NCI-H2227 (cell line): ENCODE measurements around the gene TRANK1.

ENCODE experiments used
- DNase-seq: peaks from one replicate; lab custom pipeline; 2025; ENCODE audit not compliant: unreplicated experiment; lab: John Stamatoyannopoulos, UW

The TRANK1 gene

DNA sequence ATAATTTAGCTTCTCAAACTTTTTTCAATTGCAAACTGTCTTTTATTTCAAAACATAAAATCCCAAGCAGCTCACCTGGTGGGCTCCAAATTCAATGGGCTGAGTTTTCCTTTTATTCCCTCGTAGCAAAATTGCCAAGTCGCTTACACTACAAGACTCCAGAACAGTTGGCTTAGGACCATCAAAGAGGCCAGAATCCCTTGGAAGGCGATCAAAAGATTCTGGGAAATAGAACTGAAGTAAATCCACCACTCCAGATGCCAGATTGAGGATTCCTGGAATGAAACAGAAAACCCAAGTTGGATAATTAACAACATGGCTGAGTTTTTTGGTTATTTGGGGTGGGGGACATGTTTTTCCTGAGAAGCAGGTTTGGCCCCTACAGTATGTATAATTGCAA lies 92.8 kb downstream of the TRANK1 start:
- DNase-seq: no peak

DNA sequence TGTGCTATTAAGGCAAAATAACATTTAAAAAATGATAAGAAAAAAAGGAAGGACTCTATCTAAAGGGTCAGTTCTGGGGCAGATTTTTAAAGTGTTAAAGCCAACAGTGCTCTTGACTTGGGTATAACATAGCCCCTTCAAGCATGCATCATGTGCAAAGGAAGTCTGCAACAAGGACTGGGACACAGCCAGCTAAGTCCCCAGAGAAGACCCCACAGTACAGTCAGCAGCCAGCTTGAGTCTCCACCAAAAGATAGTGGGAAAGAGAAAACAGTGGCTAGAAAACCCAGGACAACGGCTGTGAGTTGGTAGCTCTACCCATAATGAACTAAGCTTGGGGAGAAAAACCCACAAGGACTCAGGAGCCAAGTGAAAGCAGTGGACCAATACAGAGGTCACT lies 94.1 kb downstream of the TRANK1 start:
- no peak for DNase-seq

- no peak for DNase-seq
Observed at GRCh38 chr3:36846406-36846805, 98.4 kb downstream of the TRANK1 start.

DNA sequence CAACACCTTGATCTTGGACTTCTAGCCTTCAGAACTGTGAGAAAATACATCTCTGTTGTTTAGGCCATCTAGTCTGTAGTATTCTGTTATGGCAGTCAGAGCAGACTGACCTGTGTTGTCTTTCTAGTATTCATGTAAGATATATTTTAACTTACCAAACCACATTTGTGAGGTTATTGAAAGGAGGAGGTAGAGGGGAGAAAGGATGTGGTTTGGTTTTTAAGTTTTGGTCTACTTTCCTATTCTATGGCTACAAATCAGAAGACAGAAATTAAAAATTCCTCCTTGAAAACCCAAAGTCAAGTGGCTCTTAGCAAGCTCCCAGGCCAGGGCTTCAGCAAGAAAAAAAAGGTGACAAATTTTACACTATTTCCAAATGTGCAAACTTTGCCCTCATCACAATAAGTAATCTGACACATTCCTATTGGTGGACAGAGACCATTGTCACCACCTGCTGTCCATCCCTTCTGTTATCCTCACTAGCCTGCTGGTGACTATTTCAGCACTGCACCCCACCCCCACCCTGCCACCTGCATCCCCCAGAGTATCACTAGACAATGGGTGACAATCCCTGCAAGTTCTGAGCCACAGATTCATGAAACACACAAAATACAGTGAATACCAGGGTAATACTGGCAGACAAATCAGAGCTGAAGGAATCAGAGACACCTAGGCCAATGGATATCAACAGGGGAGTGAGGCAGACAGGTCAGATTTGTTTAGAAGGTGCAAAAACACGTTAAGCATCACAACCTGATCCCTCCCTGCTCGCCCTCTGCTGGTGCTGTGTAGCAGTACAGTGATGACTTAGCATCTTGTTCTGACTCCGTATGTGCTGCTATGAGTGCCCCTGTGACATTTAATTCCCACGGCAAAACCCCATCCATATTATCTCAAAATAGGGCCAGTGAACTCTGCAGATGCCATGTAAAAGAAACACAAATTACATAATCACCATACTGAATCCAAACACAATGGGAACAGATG lies 101.5 kb downstream of the TRANK1 start:
- DNase-seq: peak; percentile 37

- no peak for DNase-seq
Observed at GRCh38 chr3:36842275-36842674, 102.6 kb downstream of the TRANK1 start.

DNA sequence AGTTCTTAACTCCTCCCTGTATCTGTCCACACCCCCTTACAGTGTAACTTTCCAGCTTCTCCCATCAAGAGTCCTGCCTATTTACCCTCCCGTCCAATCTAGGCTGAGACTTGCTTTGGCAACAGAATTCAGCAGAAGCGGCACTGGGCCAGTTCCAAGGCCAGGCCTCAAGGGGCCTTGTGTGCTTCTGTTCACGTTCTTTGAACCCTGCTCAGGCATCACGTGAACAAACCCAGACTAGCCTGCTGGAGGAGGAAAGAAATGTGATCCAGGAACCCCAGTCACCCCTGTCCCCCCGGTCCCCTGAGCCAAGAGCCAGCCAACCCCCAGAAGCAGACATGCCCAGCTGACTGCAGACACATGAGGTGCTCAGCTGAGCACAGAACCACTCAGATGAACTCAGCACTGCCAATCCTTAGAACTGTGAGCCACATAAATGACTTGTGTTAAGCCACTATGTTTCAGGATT lies 104.4 kb downstream of the TRANK1 start:
- DNase-seq: no peak

DNA sequence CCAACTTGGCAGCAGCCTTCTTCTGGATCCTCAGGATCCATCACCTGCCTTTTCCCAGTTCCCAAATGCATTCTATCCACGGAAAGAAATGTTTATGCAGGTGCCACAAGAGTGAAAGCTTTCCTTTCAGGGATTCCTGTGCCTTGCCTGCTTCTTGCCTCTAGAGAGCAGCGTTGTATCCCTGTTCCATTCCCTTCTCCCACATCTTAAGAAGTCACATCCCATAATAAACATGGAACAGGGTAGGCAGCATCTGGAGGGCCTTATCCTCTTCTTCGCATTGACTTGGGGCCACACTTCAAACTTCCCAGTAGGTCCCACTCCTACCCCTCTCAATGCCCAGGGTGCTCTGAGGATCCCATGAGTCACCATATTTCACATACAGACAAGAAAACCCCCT lies 107.8 kb downstream of the TRANK1 start:
- DNase-seq: no peak

GRCh38 chr3:36833160-36833814 lies 111.6 kb downstream of the TRANK1 start:
- no peak for DNase-seq

DNA sequence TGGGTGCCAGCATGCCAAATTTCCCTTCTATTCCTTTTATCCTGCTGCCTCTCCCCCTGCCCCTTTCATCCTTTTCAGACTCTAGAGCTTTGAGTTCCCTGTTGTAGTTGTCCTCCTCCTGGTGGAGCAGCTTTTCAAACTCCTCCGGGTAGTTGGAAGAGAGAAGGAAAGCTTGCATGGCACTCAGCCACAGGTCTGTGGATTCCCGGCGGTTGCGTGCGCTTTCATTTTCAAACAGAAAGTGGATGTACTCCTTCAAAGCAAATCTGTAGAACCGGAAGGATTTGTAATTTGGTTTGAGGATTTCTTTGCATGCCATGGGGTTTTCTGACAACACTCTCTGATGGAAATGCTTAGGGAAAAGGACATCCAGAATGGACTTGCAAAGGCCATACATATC lies 112.4 kb downstream of the TRANK1 start:
- no peak for DNase-seq

GRCh38 chr3:36827133-36827532 lies 117.7 kb downstream of the TRANK1 start:
- no peak for DNase-seq

DNA sequence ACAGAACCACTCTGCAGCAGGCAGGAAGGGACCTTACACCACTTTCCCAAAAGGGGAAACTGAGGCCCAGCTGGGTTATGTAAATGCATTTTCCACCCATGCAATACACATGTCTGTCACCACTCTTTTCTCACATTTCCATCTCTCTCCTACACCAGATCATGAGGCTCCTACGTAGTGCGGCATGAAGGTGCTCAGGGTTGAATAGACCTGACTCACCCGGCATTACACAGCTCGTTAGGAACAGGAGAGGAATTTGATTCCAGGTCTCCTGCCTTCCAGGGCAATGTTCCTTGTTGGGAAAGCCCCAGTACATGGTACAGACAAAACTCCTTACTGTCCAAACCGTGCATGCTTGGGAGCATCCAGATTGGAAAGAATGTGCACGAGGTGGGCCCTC lies 118.6 kb downstream of the TRANK1 start:
- DNase-seq: no peak

- no peak for DNase-seq
Observed at GRCh38 chr3:36824443-36824842, 120.4 kb downstream of the TRANK1 start.

DNA sequence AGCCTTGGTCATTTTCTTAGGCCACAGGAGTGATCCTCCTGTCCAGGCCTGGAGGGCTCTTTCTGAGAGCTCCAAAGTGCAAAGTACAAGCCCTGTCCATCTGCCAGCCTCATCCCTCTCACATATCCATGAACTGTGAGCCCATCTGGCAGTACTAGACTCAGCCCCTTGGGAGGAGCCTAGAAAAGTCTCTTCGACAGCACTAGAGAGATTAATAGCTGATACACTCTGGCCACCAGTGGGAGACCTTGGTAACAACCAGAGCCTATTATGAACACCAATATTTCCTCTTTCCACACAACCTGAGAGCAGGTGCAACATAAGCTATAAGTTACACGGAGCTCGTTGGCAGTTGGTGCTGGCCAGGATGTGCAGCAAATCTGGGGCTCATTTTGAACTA lies 121.0 kb downstream of the TRANK1 start:
- DNase-seq: no peak

- no peak for DNase-seq
Observed at GRCh38 chr3:36820083-36820482, 124.8 kb downstream of the TRANK1 start.

GRCh38 chr3:36817806-36818533 lies 126.9 kb downstream of the TRANK1 start:
- no peak for DNase-seq

DNA sequence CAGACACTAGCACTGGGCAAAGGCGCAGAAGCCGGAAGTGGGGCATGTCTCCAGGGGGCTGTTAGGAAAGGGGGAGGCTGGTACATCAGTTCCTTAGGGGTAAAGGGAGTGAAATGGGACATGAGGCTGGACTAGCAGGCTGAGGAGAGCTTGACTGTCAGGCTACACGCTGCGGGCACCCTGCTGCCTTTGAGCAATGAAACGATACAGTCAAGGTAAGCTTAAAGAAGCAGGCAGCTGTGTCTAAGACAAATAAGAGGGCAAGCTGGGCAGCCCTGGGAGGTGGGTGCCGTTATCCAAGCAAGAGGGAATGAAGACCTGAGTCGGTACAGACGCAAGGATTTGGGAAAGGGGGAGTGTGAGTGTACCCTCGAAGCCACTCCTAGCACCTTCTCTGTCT lies 129.5 kb downstream of the TRANK1 start:
- no peak for DNase-seq

DNA sequence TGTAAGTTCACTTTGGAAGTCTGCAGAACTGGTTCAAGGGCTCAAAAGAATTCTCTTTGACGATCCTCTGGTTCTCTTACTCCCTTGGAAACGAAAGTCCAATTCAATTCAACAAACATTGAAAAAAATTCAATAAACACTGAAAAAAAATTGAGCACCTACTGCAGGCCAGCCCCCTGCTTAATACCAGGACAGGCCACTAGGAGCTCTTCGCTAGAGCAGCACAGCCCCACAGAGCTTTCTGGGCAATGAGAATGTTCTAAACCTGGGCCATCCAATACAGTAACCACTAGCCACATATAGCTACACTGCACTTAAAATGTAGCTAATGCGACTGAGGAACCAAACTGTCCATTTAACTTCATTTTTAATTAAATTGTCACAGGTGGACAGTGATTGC lies 130.1 kb downstream of the TRANK1 start:
- no peak for DNase-seq

- no peak for DNase-seq
Observed at GRCh38 chr3:36814066-36814717, 130.7 kb downstream of the TRANK1 start.

DNA sequence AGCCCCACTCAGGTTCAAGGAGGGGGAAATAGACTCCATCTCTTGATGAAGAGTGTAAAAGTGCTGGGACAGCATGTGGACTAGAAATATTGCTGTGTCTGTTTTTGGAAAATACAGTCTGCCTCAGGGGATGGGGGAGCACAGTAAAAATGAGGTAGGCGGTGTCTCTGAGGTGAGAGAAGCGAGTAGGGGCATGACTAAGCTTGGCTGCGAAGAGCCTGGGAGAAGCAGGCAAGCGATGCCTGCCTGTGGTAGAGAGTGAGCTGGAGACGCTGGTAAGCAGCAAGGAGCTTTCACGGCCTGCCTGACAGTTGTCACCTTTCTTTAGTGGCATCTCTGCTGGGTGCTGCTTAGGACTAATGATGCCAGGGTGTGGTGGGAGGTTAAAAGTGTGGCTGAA lies 131.5 kb downstream of the TRANK1 start:
- no peak for DNase-seq

DNA sequence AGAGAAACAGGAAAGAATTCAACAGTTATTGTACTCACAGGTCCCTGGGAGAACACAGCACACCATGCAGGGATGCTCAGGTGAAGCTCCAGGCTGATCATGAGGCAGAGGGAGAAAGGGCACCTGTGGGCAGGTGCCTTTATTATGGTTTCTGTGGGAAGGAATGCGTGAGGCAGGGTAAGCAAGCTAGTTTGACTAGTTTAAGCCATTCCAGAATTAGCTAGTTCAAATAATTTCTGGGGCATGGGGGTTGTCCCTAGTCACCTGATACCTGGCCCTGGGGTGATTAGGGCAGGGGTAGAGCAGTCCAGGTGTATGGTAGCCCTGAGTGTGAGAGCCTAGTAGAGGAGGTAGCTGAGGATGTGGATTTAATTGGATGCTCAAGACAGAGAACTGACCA lies 132.6 kb downstream of the TRANK1 start:
- no peak for DNase-seq

GRCh38 chr3:36811768-36812167 lies 133.1 kb downstream of the TRANK1 start:
- DNase-seq: no peak
